Activated CD4-positive, alpha-beta T cell treated with anti-CD3 and anti-CD28 coated beads for 48 hours (primary cell): ENCODE measurements around the gene ENPP7.

Source experiments
- DNase-seq: peaks from one replicate; pipeline ENCODE4 v3.0.0-alpha.2; 2020

ENPP7 gene

DNA sequence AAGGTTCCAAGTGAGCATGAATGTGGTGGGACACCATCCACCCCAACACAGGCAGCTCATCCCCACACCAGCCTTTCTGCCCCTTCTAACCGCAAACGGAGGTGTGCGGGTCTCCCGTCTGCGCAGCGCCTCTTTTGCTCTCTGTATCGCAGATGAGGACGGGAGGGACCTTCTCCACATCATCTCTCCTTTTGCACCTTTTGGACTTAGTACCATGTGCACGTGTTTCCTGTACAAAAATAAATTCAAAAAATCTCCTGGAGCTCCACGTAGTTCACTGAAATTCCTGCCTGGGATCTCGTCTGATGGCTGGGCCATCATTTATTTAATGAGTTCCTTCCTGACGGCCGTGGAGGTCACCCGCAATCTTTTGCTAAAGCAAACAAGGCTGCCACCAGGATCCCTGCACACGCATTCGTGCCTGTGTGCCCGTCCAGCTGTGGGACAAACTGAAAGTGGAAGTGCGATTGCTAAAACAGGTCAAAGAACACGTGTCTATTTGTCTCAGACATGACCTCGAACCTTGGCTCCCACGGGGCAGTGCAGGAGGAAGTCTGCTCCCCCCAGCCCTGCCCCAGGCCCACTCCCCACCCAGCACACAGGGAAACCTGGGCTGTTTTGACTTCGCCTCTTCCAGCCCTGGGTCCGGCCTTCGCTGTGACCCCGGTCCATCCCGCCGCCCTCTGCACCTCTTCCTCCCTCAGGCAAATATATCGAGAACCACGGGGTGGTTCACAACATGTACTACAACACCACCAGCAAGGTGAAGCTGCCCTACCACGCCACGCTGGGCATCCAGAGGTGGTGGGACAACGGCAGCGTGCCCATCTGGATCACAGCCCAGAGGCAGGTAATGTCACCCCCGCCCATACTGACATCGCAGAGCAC is 2.3 kb downstream of the ENPP7 start:
- DNase-seq: no peak

DNA sequence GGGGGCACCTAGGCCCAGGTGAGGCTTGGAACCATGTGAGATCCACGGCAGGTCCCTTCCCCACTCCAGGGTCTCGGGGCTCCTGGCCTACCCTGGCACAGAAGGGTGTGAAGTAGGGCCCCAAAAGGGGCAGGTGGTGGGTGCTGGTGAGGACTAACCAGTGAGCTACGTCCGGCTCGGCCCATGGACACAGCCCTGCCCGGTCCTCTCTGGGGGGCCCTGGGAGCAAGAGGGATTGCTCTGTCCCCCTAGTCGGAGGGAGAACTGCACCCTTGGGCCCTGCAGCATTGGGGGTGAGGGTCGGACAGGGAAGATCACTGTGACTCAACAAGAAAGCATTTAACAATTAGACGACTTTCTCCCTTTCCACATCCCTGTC is 2.9 kb downstream of the ENPP7 start:
- DNase-seq: no peak

DNA sequence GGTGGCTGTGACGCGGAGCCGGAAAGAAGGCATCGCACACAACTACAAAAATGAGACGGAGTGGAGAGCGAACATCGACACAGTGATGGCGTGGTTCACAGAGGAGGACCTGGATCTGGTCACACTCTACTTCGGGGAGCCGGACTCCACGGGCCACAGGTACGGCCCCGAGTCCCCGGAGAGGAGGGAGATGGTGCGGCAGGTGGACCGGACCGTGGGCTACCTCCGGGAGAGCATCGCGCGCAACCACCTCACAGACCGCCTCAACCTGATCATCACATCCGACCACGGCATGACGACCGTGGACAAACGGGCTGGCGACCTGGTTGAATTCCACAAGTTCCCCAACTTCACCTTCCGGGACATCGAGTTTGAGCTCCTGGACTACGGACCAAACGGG is 4.4 kb downstream of the ENPP7 start:
- no peak for DNase-seq

DNA sequence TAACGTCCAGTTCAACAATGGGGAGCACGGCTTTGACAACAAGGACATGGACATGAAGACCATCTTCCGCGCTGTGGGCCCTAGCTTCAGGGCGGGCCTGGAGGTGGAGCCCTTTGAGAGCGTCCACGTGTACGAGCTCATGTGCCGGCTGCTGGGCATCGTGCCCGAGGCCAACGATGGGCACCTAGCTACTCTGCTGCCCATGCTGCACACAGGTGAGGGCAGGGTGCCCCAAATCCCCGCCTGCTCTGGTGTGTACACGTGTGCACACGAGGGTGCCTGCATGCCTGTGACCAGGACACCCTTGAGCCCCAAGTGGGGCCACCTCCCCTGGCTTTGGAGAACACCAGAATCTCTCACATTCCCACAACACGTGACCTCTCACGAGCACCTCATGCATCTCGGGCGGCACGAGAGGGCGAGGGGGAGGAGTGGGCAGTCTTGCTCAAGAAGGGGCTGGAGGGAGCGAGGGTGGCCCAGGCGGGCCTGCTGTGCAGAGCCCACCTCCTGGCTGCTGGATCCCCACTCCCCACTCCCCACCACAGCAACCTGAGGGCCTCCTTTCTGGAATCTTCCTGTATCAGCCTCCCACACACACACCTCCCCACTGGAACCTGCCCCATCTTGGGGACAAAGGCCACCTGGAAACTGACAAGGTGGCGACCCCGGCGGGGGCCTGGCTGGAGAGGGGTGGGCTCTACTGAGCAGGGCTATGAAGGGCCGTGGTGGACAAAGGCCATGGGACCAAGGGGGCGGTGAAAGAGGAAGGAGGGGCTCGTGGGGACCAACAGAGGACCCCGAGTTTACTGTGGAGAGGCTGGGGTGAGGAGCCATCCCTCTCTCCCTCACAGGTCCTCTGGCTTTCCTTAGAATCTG is 6.5 kb downstream of the ENPP7 start:
- DNase-seq: no peak

- no peak for DNase-seq
Observed at GRCh38 chr17:79737922-79738578, 7.3 kb downstream of the ENPP7 start.

GRCh38 chr17:79738643-79739042 is 7.9 kb downstream of the ENPP7 start:
- no peak for DNase-seq

DNA sequence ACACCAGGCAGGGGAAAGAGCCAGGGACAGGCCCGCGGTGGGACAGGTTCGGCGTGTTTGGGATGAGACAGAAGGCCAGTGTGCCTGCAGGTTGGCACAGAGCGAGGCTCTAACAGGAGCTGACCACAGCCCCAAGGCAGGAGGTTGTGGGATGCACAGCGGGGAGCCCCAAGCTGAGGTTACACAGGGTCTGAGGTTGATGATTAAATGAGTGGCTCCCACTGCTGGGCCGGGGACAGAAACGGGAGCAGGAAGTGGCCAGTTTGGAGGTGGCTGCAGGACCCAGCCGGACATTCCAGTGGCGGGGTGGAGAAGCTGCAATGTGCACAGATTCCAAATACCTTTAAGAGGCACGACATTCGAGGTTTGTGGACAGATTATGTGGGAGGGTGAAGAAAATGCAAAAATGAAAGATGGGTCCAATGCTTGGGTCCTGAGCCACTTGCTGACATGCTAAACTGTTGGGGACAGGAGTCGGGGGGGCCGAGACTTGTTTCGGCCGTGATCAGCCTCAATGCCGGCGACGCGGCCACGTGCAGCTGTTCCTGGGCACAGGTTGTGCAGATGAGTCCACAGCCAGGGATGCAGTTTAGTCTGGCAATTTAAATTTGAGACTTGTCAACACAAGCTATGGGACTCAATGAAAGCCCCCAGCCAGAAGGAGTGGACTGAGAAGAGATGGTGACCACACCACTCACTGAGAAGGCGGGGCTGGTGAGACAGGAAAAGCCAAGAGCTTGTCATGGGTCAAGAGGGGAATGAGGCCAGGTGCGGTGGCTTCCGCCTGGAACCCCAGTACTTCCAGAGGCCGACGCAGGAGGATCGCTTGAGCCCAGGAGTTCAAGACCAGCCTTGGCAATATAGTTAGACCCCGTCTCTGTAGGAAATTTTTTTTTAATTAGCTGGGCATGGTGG is 8.7 kb downstream of the ENPP7 start:
- no peak for DNase-seq

GRCh38 chr17:79740413-79740812 is 9.7 kb downstream of the ENPP7 start:
- no peak for DNase-seq

GRCh38 chr17:79741401-79741750 is 10.6 kb downstream of the ENPP7 start:
- DNase-seq: no peak

DNA sequence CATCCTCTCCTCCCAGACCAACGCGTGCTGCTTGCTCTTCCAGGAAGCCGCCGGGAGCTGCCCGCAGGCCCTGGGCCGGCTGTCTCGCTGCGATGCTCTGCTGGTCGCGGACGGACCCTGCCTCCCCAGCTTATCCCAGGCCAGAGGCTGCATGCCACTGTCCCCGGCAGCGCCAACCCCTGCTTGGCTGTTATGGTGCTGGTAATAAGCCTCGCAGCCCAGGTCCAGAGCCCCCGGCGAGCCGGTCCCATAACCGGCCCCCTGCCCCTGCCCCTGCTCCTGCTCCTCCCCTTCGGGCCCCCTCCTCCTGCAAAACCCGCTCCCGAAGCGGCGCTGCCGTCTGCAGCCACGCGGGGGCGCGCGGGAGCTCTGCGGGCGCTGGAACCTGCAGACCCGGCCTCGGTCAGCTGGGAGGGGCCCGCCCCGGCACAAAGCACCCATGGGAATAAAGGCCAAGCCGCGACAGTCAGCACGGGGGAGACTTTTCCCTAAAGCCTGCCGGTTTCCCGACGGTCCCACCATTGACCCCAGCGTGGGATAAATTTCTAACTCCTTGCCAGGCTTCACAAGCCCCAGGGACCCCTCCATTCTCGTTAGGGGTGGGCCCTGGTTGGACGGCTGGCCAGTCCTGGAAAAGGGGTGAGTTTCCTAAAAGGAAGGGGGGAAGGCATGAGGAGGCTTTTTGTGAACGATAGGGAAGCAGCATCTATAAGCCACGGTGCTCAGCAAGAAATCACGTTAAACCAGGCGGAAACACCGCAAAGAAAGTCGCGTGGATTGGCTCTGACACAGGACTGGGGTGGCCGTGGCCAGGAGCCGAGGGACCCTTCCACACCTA is 11.2 kb downstream of the ENPP7 start:
- peak; percentile 78 for DNase-seq

DNA sequence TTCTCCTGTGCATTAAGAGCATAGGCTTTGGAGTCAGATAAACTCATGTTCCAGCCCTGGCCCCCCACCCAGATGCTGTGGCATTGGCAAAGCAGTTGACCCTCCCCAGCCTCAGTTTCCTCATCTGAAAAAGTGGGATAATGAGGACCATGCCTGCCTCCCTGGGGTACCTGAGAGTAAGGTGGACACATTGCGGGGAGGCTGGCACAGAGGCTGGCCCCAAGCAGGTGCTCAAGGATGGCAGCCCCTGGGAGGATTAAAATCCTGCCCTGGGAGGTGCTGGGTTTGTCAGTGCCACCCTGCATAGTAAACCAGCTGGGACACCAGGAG is 11.8 kb downstream of the ENPP7 start:
- DNase-seq: no peak

DNA sequence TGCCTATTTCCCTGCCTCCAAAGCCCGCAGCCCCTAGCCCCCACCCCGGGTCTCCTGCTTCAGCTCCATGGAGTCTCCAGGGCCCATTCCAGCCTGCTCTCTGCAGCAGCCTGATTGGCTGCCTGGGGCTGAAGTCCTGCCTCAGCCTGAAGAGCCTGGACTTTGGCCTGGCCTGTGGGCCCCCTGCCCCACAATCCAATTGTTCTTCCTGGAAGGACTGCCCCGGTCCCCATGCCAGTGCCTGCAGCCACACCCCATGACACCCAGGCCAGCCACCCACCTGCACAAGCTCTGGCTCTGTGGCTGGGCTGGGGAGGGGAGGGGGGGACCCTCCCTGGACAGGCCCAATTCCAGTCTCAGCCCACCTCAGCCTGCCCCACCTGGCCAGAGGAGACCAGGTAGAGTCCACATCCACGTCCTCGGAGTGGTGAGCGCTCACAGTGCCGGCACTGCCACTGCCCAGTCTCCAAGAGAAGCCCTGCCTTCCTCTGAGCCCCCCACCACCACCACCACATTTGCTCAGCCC is 12.3 kb downstream of the ENPP7 start:
- no peak for DNase-seq

- no peak for DNase-seq
Observed at GRCh38 chr17:79743614-79744013, 12.9 kb downstream of the ENPP7 start.

DNA sequence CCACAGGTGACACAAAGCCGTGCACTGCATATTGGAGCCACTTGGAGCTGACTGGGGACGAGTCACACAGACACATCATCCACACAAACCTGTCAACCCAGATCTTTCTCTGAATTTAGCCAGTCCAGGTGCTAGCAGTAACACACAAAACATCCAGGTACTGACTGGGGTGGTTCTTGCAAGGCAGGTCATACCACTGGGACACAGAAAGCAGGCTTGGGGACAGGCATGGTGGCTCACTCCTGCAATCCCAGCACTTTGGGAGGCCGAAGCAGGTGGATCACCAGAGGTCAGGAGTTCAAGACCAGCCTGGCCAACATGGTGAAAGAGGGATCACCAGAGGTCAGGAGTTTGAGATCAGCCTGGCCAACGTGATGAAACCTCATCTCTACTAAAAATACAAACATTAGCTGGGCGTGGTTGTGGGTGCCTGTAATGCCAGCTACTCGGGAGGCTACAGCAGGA is 14.9 kb downstream of the ENPP7 start:
- DNase-seq: no peak

DNA sequence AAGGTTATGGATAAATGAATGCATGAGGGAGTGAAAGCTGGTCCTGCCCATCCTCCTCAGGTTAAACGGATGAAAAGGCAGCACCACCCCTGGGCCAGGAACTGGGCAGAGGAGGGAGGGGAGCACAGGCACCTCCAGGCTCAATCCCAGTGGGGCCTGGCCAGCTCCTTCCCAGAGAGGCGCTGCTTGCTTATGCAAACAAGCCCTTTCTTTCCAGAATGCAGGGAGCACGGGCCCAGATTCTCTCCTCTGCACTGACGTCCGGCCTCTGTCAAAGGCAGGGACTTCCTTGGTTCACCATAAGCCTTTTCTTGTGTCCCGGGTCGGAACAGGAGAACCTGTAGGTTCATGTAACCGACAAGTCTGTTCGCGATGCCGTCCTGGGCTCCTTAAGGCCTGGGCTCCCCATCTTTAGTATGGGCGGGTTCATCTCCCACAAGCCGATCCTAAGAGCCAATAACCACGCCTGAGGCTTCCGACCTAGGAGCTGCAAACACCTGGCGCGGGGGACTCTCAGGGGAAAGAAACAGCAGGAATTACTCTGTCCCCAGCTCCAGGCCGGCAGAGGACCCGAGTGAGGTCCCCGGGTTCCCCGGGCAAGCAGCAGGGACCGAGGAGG is 16.3 kb downstream of the ENPP7 start:
- no peak for DNase-seq

- DNase-seq: no peak
Observed at GRCh38 chr17:79747508-79748294, 17.0 kb downstream of the ENPP7 start.

GRCh38 chr17:79748295-79749099 is 17.8 kb downstream of the ENPP7 start:
- no peak for DNase-seq

- DNase-seq: no peak
Observed at GRCh38 chr17:79749156-79749815, 18.5 kb downstream of the ENPP7 start.

DNA sequence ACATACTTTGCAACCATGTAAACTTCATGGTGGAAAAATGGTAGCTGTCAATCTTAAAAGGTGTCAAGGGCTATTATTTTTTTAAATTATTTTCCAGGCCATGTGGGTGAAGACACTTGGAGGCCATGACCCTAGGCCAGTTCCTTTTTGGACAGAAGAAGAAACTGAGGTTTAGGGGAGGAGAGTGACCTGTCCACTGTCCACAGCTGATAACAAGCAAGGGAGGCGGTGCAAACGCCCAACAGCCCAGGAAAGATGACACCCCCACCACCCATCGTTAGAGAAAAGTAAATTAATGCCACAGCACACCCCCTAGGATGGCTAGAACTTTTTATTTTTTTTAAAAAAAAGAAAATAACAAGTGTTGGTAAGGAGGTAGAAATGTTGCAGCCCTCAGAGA is 19.2 kb downstream of the ENPP7 start:
- DNase-seq: no peak
